Measurements from ENCODE around the gene OSBPL10. TPM values are rescaled to one million over a fixed set of nuclear protein-coding genes. Genes with fewer than 3 reads are reported as not detected.

The OSBPL10 gene
- total and polyA plus RNA-seq, 2 of the 8 experiments (the other 6 are each of a cell fraction or from before 2014, with no cell fraction given): 26.2 to 86.7 TPM

GRCh38 chr3:31625358-31625757 lies 355.7 kb downstream of the OSBPL10 start (continued):
- peak; percentile 77 for TF ChIP-seq CHD7 (IDR thresholded peaks at IDR 0.05; ENCODE audit: insufficient replicate concordance, low read length)
